ENCODE measurements around the gene MREG.

Gene MREG

GRCh38 chr2:215920244-215921100 lies 92.9 kb downstream of the MREG start:
- in situ Hi-C loops (cut with MboI; ENCODE audit: low sequenced_read_pairs), result loop anchor here (25.0 kb wide), 1 partner anchor 458 kb away; no protein-coding TSS in a partner anchor

GRCh38 chr2:215919624-215920243 lies 93.6 kb downstream of the MREG start:
- in situ Hi-C loops (cut with MboI; ENCODE audit: low sequenced_read_pairs), result loop anchor here (25.0 kb wide), 1 partner anchor 457 kb away; no protein-coding TSS in a partner anchor

- in situ Hi-C loops (cut with MboI; ENCODE audit: low sequenced_read_pairs), result loop anchor here (25.0 kb wide), 1 partner anchor 457 kb away; no protein-coding TSS in a partner anchor
Observed at GRCh38 chr2:215918901-215919599, 94.3 kb downstream of the MREG start.

GRCh38 chr2:215917953-215918620 lies 95.3 kb downstream of the MREG start:
- in situ Hi-C loops (cut with MboI; ENCODE audit: low sequenced_read_pairs), result loop anchor here (25.0 kb wide), 1 partner anchor 456 kb away; no protein-coding TSS in a partner anchor

- in situ Hi-C loops (cut with MboI; ENCODE audit: low sequenced_read_pairs), result loop anchor here (25.0 kb wide), 1 partner anchor 453 kb away; no protein-coding TSS in a partner anchor
Observed at GRCh38 chr2:215915441-215915840, 97.9 kb downstream of the MREG start.

GRCh38 chr2:215914777-215915165 lies 98.6 kb downstream of the MREG start:
- in situ Hi-C loops (cut with MboI; ENCODE audit: low sequenced_read_pairs), result loop anchor here (25.0 kb wide), 1 partner anchor 452 kb away; no protein-coding TSS in a partner anchor

GRCh38 chr2:215914054-215914776 lies 99.1 kb downstream of the MREG start:
- in situ Hi-C loops (cut with MboI; ENCODE audit: low sequenced_read_pairs), result loop anchor here (25.0 kb wide), 1 partner anchor 452 kb away; no protein-coding TSS in a partner anchor

GRCh38 chr2:215912299-215912842 lies 101.0 kb downstream of the MREG start:
- in situ Hi-C loops (cut with MboI; ENCODE audit: low sequenced_read_pairs), result loop anchor here (25.0 kb wide), 1 partner anchor 450 kb away; no protein-coding TSS in a partner anchor

GRCh38 chr2:215911301-215912085 lies 101.9 kb downstream of the MREG start:
- in situ Hi-C loops (cut with MboI; ENCODE audit: low sequenced_read_pairs), result loop anchor here (25.0 kb wide), 1 partner anchor 449 kb away; no protein-coding TSS in a partner anchor

GRCh38 chr2:215910180-215910579 lies 103.2 kb downstream of the MREG start:
- in situ Hi-C loops (cut with MboI; ENCODE audit: low sequenced_read_pairs), result loop anchor here (25.0 kb wide), 1 partner anchor 448 kb away; no protein-coding TSS in a partner anchor

GRCh38 chr2:215907147-215907546 lies 106.2 kb downstream of the MREG start:
- in situ Hi-C loops (cut with MboI; ENCODE audit: low sequenced_read_pairs), result loop anchor here (25.0 kb wide), 1 partner anchor 445 kb away; no protein-coding TSS in a partner anchor

GRCh38 chr2:215906458-215906857 lies 106.9 kb downstream of the MREG start:
- in situ Hi-C loops (cut with MboI; ENCODE audit: low sequenced_read_pairs), result loop anchor here (25.0 kb wide), 1 partner anchor 444 kb away; no protein-coding TSS in a partner anchor

- in situ Hi-C loops (cut with MboI; ENCODE audit: low sequenced_read_pairs), result loop anchor here (25.0 kb wide), 1 partner anchor 443 kb away; no protein-coding TSS in a partner anchor
Observed at GRCh38 chr2:215905691-215906090, 107.7 kb downstream of the MREG start.

GRCh38 chr2:215904101-215904500 lies 109.2 kb downstream of the MREG start:
- in situ Hi-C loops (cut with MboI; ENCODE audit: low sequenced_read_pairs), result loop anchor here (25.0 kb wide), 1 partner anchor 442 kb away; no protein-coding TSS in a partner anchor

GRCh38 chr2:215903203-215903602 lies 110.1 kb downstream of the MREG start:
- in situ Hi-C loops (cut with MboI; ENCODE audit: low sequenced_read_pairs), result loop anchor here (25.0 kb wide), 1 partner anchor 441 kb away; no protein-coding TSS in a partner anchor

GRCh38 chr2:215901796-215902195 lies 111.6 kb downstream of the MREG start:
- in situ Hi-C loops (cut with MboI; ENCODE audit: low sequenced_read_pairs), result loop anchor here (25.0 kb wide), 1 partner anchor 439 kb away; no protein-coding TSS in a partner anchor

GRCh38 chr2:215900843-215901242 lies 112.5 kb downstream of the MREG start:
- in situ Hi-C loops (cut with MboI; ENCODE audit: low sequenced_read_pairs), result loop anchor here (25.0 kb wide), 1 partner anchor 439 kb away; no protein-coding TSS in a partner anchor

- in situ Hi-C loops (cut with MboI; ENCODE audit: low sequenced_read_pairs), result loop anchor here (25.0 kb wide), 1 partner anchor 438 kb away; no protein-coding TSS in a partner anchor
Observed at GRCh38 chr2:215900203-215900611, 113.1 kb downstream of the MREG start.

Data from HL-60/S4 (cell line).